Stimulated activated CD4-positive, alpha-beta T cell treated with anti-CD3 and anti-CD28 coated beads, TNF-alpha, amount 100 ng/mL, for 4 hours (primary cell): Measurements from ENCODE around the gene CORO2A.

Source experiments
- DNase-seq, 3 experiments: peaks; one replicate each; pipeline ENCODE4 v3.0.0-alpha.2; 2020; ENCODE audit warnings: low read depth in 3 of 3

The CORO2A gene

GRCh38 chr9:98219364-98219716, 26.9 kb upstream of the CORO2A start:
- DNase-seq: no peak

GRCh38 chr9:98218562-98219363, 26.3 kb upstream of the CORO2A start:
- DNase-seq: no peak

GRCh38 chr9:98217255-98217654, 24.8 kb upstream of the CORO2A start:
- no peak for DNase-seq

- no peak for DNase-seq
Observed at GRCh38 chr9:98216391-98216790, 24.0 kb upstream of the CORO2A start.

GRCh38 chr9:98215821-98216220, 23.4 kb upstream of the CORO2A start:
- DNase-seq: no peak

GRCh38 chr9:98215271-98215670, 22.8 kb upstream of the CORO2A start:
- DNase-seq: no peak

GRCh38 chr9:98214811-98215210, 22.4 kb upstream of the CORO2A start:
- DNase-seq: no peak

- no peak for DNase-seq
Observed at GRCh38 chr9:98211260-98211659, 18.8 kb upstream of the CORO2A start.

- no peak for DNase-seq
Observed at GRCh38 chr9:98210435-98210834, 18.0 kb upstream of the CORO2A start.

- DNase-seq: no peak
Observed at GRCh38 chr9:98209530-98209929, 17.1 kb upstream of the CORO2A start.

GRCh38 chr9:98208635-98209034, 16.2 kb upstream of the CORO2A start:
- no peak for DNase-seq

- no peak for DNase-seq
Observed at GRCh38 chr9:98207606-98208005, 15.2 kb upstream of the CORO2A start.

GRCh38 chr9:98206754-98207153, 14.3 kb upstream of the CORO2A start:
- no peak for DNase-seq

GRCh38 chr9:98204692-98205091, 12.3 kb upstream of the CORO2A start:
- no peak for DNase-seq

- no peak for DNase-seq
Observed at GRCh38 chr9:98203153-98203552, 10.7 kb upstream of the CORO2A start.

GRCh38 chr9:98202252-98202651, 9.8 kb upstream of the CORO2A start:
- DNase-seq: no peak

- DNase-seq: no peak
Observed at GRCh38 chr9:98201749-98202148, 9.3 kb upstream of the CORO2A start.

- DNase-seq: no peak
Observed at GRCh38 chr9:98201102-98201501, 8.7 kb upstream of the CORO2A start.

- DNase-seq: no peak
Observed at GRCh38 chr9:98199388-98200033, 7.1 kb upstream of the CORO2A start.

GRCh38 chr9:98195671-98196070, 3.2 kb upstream of the CORO2A start:
- no peak for DNase-seq

- DNase-seq: no peak
Observed at GRCh38 chr9:98193336-98193944, 1.0 kb upstream of the CORO2A start.

GRCh38 chr9:98191671-98192502, 550 bp downstream of the CORO2A start:
- peak in 1 of 3 experiments; percentile 6 for DNase-seq
